ENCODE data around the gene PGAP6.
"Not testable (repeated sequence)": the region's sequence is repeated elsewhere in the genome, so short reads cannot be mapped to it uniquely, and the experiment has no call there.

Gene PGAP6

GRCh38 chr16:351804-352520 is 29.8 kb downstream of the PGAP6 start:
- DNase-seq (ENCODE audit: low read depth, low spot score): no peak

GRCh38 chr16:350203-350602 is 31.6 kb downstream of the PGAP6 start:
- DNase-seq (ENCODE audit: low read depth, low spot score): no peak

- no peak for DNase-seq (ENCODE audit: low read depth, low spot score)
Measured at GRCh38 chr16:349211-349610, 32.6 kb downstream of the PGAP6 start.

- DNase-seq (ENCODE audit: low read depth, low spot score): not testable (repeated sequence)
Measured at GRCh38 chr16:348495-348894, 33.3 kb downstream of the PGAP6 start.

GRCh38 chr16:347203-347602 is 34.6 kb downstream of the PGAP6 start:
- no peak for DNase-seq (ENCODE audit: low read depth, low spot score)

- DNase-seq (ENCODE audit: low read depth, low spot score): no peak
Measured at GRCh38 chr16:346587-346986, 35.2 kb downstream of the PGAP6 start.

GRCh38 chr16:345772-346171 is 36.0 kb downstream of the PGAP6 start:
- no peak for DNase-seq (ENCODE audit: low read depth, low spot score)

- no peak for DNase-seq (ENCODE audit: low read depth, low spot score)
Measured at GRCh38 chr16:342455-343213, 39.1 kb downstream of the PGAP6 start.

GRCh38 chr16:341974-342336 is 39.8 kb downstream of the PGAP6 start:
- not testable (repeated sequence) for DNase-seq (ENCODE audit: low read depth, low spot score)

- DNase-seq (ENCODE audit: low read depth, low spot score): not testable (repeated sequence)
Measured at GRCh38 chr16:341095-341973, 40.4 kb downstream of the PGAP6 start.

- DNase-seq (ENCODE audit: low read depth, low spot score): no peak
Measured at GRCh38 chr16:340370-341091, 41.2 kb downstream of the PGAP6 start.

- DNase-seq (ENCODE audit: low read depth, low spot score): no peak
Measured at GRCh38 chr16:339680-340079, 42.1 kb downstream of the PGAP6 start.

GRCh38 chr16:337975-338575 is 43.7 kb downstream of the PGAP6 start:
- no peak for DNase-seq (ENCODE audit: low read depth, low spot score)

GRCh38 chr16:337437-337836 is 44.3 kb downstream of the PGAP6 start:
- DNase-seq (ENCODE audit: low read depth, low spot score): no peak

GRCh38 chr16:336269-336668 is 45.5 kb downstream of the PGAP6 start:
- DNase-seq (ENCODE audit: low read depth, low spot score): no peak

- not testable (repeated sequence) for DNase-seq (ENCODE audit: low read depth, low spot score)
Measured at GRCh38 chr16:334861-335632, 46.7 kb downstream of the PGAP6 start.

- not testable (repeated sequence) for DNase-seq (ENCODE audit: low read depth, low spot score)
Measured at GRCh38 chr16:334164-334832, 47.5 kb downstream of the PGAP6 start.

GRCh38 chr16:333406-334094 is 48.2 kb downstream of the PGAP6 start:
- DNase-seq (ENCODE audit: low read depth, low spot score): no peak

- DNase-seq (ENCODE audit: low read depth, low spot score): not testable (repeated sequence)
Measured at GRCh38 chr16:331181-331814, 50.5 kb downstream of the PGAP6 start.
